Pulmonary artery endothelial cell (primary cell): ENCODE results near the gene LUZP2. TPM values are rescaled to one million over a fixed set of nuclear protein-coding genes. Genes with fewer than 3 reads are reported as not detected.

ENCODE experiments used
- DNase-seq: peaks from one replicate; pipeline ENCODE4 v3.0.0-alpha.2; 2011; ENCODE audit warnings: low read depth, low spot score
- total RNA-seq: library from RNA; depleted of rRNA; stranded (reverse); fragments of >200 nt; gene quantifications from 2 replicates; pipeline ENCODE4 v1.2.3, GENCODE V29; 2014

Gene LUZP2
- total RNA-seq, 1 donor from 2014 or later = not detected

- DNase-seq = no peak
These were observed 213.2 kb downstream of the LUZP2 start for GRCh38 chr11:24709928-24710565.

DNA sequence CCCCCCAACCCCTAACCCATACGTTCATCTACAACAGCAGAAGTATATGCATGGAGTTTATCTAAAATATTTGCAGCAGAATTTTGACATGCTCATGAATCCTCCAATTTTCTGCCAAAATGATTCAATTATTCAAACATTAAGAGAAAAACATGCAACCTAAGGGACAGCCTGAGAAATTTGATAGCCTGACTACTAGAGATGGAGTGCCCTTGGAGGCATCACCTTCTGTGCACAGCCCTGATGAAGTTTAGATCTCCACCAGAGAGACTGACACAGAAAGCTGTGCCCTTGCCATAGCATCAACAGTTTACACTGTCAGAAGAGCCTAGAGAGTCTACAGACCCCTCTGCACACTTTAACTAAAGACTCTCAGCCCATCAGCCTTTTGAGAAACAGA lies 217.7 kb downstream of the LUZP2 start:
- no peak for DNase-seq

GRCh38 chr11:24716403-24716802 lies 219.6 kb downstream of the LUZP2 start:
- no peak for DNase-seq

DNA sequence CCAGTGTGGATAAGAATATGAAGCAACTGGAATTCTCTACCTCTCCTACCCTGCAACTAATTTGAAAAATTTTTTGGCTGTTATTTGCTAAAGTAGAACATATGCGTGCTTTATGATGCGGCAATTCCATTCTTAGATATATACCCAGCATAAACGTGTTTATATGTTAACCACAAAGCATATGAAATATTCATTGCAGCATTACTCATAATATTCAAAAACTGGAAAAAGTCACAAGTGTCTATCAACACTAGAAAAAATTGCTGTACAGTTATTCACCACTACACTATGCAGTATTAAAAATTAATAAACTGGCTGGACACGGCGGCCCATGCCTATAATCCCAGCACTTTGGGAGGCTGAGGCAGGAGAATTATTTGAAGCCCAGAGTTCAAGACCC lies 226.4 kb downstream of the LUZP2 start:
- DNase-seq = no peak

GRCh38 chr11:24731554-24731953 lies 234.7 kb downstream of the LUZP2 start:
- no peak for DNase-seq

GRCh38 chr11:24734742-24735237 lies 237.9 kb downstream of the LUZP2 start:
- DNase-seq = no peak

GRCh38 chr11:24738972-24739371 lies 242.1 kb downstream of the LUZP2 start:
- DNase-seq = no peak

- no peak for DNase-seq
These were observed 242.8 kb downstream of the LUZP2 start for GRCh38 chr11:24739637-24740036.

- DNase-seq = no peak
These were observed 250.7 kb downstream of the LUZP2 start for GRCh38 chr11:24747275-24748251.

DNA sequence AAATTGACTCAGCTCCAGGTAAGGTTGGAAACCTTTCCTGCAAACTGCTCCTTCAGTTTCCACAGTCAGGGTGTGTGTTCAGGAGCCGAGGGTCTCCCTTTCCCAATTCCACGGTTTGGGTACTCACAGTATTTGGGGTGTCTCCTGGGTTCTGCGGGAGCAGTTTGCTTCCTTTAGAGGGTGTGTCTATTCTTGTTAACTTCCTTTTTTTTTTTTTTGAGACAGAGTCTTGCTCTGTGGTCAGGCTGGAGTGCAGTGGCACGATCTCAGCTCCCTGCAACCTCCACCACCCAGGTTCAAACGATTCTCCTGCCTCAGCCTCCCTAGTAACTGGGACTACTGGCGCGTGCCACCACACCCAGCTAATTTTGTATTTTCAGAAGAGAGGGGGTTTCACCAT lies 251.4 kb downstream of the LUZP2 start:
- DNase-seq = no peak

DNA sequence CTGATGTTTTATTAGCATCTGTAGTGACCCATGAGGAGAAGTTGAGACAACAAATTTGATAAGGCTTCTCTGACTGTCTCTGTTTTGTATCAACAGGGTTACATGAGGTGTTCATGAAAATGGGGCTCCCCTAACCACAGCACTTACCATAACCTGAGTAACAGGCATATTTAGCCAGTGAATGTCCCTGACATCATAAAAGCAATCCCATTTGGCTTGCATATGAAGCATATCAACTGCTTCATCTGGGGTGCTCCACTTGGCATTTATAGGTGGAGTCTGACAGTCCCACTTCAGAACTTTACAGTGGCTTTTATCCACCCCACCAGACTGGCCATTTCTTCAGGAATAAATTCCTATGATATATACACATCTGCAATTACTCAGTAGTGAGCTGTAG lies 257.6 kb downstream of the LUZP2 start:
- no peak for DNase-seq

GRCh38 chr11:24755260-24755839 lies 258.5 kb downstream of the LUZP2 start:
- DNase-seq = no peak

- no peak for DNase-seq
These were observed 262.9 kb downstream of the LUZP2 start for GRCh38 chr11:24759742-24760141.

- DNase-seq = no peak
These were observed 263.8 kb downstream of the LUZP2 start for GRCh38 chr11:24760681-24761080.

- DNase-seq = no peak
These were observed 265.2 kb downstream of the LUZP2 start for GRCh38 chr11:24762076-24762475.

DNA sequence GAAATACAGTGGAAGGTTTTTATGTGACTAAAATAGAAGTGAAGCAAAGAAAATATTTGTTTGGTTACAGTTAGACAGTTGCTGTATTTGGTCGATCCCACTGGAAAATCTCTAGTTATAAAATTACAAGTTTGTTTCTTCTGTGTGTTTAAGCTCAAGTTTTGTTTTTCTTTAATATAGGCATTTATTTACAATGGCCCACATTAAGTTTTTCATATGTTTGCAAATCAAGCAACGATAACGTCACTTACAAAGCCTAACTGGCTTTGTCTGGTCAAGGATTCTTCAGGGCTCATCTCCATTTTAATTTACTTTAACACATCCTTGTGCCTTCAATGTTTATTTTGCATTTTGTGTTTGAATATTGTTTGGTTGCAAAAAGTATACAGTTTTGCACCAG lies 270.6 kb downstream of the LUZP2 start:
- DNase-seq = no peak

- no peak for DNase-seq
These were observed 276.5 kb downstream of the LUZP2 start for GRCh38 chr11:24773322-24773721.

DNA sequence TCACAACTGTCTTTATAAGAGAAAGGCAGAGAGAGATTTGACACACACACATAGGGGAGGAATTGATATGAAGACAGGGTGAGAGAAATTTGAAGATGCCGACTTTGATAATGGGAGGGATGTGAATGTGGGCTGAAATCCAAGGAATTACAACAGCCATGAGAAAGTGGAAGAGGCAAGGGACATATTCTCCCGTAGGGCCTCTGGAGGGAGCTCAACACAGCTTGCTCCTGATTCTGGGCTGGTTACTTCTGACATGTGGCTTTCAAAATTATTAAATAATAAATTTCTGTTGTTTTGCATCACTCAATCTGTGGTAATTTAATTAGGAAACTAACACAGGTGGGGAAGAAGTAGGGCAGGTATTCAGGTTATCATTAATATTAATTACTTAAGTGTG lies 282.9 kb downstream of the LUZP2 start:
- DNase-seq = no peak

- no peak for DNase-seq
These were observed 284.4 kb downstream of the LUZP2 start for GRCh38 chr11:24781288-24781687.

- DNase-seq = no peak
These were observed 296.6 kb downstream of the LUZP2 start for GRCh38 chr11:24793479-24793878.

DNA sequence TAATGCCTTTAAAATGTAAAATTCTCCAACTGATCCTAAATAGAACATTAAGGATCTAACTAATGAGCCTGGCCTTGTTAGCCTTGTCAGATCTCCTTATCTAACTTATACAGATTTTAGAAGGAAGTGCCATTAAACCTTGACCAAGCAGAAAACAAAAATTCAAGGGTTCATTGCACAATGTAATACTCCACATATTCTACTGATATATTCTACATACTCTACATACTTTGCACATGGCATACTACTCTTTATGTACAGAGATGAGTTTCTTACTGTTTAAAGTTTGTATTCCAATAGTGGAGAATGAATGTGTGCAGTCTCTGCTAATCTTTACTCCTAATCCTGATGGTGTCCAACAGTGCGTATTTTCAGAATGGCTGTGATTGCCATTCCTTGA lies 297.2 kb downstream of the LUZP2 start:
- no peak for DNase-seq

DNA sequence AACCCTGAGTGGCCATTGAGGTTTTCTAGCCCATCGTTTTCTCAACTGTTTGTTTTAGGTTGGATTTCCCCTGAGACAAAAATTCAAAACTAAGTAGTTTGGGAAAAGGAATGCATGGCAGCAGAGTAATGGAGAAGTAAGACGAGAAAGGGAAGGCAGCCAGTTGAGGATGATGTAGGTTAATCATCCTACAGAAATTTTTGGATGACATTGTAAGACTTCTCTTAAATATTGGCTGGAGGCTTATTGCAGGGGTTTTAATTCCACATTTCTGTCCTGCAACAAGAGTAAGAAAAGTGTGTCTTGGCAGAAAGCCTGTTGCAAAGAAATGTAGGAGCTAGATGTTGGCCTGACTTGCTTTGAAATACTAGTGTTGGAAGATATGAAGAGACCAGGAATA lies 308.8 kb downstream of the LUZP2 start:
- DNase-seq = no peak
